Measurements from ENCODE around the gene ARFGAP3.

Gene ARFGAP3

DNA sequence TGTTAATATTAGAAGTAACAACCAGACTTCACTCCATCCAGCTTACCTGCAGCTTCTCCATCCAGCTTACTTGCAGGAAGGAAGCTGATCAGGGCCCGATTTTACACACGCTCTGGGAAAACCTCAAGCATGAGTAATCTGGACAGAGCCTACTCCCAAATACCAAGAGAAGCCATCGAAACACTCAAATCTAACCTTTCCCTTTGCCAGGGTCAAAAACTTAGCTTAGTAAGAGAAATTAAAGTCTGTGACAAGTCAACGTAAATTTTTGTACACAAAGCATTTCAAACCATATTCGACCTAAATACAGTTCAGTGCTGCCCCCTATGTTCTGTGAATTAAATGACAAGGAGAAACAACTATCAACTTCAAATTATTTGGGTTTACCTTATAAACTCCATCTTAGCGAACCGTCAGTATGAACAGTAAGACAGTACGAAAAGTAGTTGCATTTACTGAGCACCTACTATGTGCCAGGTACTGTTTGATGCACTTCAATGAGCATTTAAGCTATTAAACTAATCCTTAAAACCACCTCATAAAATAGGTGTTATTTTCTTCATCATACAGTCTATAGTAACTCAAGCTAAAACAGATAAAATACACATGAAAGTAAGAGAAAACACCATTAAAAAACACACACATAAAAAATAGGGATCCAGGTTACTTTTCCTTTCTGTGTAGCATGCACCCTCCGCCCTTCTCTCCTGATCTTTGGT, 36.9 kb downstream of the ARFGAP3 start:
- no peak for DNase-seq

DNA sequence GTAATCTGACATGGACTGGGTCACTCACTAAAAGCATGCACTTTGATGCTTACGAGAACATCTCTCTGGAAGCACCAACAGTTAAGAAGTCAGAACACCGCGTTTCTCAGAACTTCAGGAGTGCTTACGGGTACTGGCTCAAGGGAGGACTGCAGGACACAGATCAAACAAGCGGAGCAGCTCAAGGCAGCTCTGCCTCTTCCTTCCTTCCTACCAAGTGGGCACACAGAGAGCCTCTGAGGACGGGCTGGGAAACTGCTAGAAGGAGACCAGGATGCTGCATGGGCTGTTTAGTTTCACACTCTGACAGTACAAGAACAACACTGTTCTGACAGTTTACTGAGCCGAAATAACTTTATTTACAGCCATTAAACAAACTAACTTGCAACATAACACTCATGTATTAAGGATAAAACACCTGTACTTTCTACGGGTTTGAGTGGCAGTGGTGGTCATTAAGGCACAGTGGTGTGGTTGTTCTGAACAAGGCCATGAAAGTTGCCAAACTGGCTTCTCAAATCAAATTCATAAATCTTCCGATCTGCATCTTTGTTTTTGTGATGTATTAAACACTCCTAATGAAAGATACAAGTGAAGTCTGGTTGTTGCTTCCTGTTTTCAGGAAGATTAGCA, 37.5 kb downstream of the ARFGAP3 start:
- DNase-seq: no peak

DNA sequence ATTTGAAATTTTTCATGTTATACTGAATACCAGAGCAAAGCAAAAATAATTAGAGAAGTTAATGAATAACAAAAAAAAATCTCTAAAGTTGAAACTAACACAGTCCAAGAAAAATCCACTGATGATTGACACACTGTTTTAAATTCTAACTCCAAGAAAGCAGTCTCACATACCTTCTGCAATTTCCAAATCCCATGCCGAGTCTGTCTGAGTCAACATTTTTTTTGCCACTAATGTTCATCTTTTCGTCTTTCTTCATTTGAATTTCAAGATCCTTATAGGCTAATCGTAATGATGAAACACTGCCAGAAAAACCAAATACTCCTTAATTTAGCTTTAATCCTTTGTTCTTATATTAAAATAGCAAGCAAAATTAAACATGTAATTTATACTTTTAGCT, 39.5 kb downstream of the ARFGAP3 start:
- no peak for DNase-seq

DNA sequence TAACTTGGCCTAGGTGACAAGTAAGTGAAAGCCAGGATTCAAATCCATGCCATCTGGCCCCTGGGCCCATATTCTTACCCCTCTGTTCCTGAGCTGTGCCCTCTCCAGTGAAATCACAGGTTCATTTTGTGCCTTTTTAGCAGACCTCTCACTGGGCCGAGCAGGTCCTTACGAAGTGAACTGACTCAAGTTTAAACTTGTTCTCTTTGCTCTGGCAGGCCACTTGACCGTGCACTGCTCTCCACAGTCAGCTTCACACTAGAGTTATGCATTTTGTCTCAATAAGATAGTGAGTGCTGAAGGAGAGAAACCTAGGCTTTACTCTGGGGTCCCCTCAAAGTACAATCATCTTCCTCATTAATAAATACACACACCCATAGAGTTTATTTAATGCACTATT, 40.7 kb downstream of the ARFGAP3 start:
- DNase-seq: no peak

DNA sequence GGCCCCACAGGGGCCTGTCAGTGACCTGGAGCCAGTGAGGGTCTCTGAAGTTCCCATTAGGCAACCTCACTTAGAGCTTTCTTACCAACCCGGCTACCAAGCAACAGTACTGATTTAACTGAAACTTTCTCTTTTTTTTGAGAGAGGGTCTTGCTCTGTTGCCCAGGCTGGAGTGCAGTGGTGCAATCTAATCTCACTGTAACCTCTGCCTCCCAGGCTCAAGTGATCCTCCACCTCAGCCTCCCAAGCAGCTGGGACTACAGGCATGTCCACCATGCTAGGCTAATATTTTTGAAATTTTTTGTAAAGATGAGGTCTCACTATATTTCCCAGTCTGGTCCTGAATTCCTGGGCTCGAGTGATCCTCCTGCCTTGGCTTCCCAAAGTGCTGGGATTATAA, 42.5 kb downstream of the ARFGAP3 start:
- no peak for DNase-seq

DNA sequence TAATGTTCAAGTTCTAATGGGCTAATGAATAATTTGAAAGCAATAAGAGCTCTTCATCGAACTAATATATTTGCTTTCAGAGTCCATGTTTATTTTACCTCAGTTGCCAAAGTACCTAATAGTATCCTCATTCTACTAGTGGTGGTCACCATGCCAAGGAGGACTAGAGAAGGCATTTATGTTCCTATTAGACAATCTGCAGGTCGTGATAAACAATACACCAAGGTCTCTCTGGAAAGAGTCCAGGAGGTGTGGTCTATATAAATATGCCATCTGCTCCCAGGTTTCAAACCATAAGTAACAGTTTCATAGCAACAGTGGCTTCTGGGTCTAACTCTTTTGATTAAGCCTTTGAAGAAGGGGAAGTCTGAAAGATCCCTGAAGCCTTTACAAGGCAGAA, 42.9 kb downstream of the ARFGAP3 start:
- no peak for DNase-seq

DNA sequence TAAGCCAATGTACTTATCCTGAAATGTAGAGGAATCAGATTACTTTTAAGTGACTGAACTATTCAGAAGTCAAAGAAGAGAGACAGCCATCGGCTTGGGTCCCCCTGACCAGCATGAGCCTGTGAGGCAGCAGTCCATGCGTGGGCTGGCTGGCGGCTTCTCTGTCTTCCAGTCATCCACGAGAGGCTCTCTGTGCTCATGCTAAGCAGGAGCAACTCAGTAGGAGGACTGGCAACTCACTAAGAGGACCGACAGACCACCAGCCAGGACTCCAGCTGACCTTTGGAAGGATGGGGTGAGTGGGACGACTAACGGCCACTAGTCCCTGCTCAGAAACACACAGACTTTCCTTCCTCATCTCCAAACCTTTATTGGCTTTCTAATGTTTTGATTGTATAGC, 43.6 kb downstream of the ARFGAP3 start:
- no peak for DNase-seq

DNA sequence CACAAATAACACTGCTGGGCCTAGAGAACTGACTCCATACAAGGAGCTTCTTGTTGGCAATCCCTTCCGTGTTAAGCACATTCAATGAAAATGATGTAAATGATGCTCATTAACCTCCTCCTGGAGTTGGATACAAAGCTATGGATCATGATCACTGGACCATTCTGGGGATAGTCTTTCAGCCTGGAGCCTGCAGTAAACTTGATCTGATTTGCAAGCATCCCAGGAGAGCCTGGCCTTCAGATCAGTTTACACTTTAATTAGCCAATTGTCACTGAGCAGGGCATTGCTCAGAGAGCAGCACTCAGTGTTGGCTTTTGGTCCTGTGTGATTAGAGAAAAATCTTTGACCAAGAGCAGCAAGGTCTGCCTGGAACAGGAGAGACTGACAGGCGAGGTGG, 45.6 kb downstream of the ARFGAP3 start:
- DNase-seq: no peak

DNA sequence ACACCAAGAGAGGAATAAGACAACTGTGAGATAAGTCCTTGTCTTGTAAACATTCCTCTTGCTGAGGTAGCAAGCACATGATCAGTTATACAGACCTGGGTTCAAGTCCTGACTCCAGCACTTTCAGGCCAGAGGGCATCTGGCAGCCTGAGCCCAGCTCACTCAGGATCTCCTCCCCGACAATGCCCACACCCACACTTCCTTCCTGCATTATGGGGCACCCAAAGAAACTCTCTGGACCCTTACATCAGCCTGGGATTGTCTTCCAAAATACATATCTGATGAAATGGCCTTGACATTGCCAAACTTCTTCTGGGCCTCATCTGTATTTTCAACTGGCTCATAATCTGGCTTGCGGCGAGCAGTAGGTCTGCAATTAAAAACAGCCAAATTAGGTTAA, 48.6 kb downstream of the ARFGAP3 start:
- DNase-seq: no peak

DNA sequence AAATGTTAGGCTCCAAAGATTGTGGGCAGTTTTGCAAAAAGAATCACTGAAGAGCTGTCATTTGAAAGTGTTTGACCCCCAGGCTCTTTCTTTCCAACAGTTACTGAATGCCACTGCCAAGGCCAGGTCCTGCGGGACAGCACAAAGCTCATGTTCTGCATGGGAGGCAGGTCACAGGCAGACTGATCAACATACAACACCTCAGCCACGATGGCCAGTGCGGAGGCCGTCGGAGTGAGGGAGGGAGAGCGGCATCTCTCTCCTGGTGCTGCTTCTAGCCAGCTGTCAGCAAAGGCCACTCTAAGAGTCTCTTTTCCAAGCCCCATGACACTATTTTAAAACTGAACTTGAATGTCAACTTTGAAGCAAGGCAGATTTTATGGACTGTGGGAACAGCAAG, 49.9 kb downstream of the ARFGAP3 start:
- DNase-seq: no peak

DNA sequence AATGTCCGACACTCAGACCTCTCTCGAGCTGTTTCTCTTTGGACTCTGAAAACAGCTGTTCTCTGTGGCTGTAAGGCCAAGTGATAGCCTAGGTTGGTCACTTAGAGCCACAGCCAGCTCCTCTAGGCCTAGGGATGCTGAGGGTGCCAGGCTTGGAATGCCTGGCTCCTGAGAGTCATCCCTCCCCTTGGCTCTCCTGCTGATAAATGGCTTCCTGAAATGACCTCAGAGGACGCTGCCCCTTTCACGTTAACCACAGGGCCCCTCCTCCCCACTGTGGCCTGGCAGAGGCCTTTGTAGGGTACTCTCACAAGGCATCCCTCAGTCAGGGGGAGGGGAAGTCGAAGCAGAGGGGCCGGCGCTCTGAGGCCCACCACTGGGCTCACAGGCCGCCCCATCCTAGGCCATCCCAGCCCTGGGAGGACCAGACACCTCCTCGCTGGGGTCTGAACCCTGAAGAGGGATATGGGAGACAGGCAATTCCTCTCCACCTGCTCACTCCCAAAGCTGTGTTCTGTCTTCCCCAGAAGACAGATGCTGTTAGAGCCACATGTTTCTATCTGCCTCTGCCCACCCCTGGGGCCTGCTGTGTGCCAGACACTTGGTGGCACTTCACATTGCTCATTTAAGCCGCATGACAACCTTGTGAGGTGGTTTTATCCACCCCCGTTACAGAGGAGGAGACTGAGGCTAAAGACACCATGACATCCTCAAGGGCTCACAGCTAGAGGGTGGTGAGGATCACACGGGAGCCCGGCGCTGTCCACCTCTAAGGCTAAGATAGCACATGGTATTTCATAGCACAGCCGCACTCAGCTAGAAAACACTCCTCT, 50.9 kb downstream of the ARFGAP3 start:
- no peak for DNase-seq

DNA sequence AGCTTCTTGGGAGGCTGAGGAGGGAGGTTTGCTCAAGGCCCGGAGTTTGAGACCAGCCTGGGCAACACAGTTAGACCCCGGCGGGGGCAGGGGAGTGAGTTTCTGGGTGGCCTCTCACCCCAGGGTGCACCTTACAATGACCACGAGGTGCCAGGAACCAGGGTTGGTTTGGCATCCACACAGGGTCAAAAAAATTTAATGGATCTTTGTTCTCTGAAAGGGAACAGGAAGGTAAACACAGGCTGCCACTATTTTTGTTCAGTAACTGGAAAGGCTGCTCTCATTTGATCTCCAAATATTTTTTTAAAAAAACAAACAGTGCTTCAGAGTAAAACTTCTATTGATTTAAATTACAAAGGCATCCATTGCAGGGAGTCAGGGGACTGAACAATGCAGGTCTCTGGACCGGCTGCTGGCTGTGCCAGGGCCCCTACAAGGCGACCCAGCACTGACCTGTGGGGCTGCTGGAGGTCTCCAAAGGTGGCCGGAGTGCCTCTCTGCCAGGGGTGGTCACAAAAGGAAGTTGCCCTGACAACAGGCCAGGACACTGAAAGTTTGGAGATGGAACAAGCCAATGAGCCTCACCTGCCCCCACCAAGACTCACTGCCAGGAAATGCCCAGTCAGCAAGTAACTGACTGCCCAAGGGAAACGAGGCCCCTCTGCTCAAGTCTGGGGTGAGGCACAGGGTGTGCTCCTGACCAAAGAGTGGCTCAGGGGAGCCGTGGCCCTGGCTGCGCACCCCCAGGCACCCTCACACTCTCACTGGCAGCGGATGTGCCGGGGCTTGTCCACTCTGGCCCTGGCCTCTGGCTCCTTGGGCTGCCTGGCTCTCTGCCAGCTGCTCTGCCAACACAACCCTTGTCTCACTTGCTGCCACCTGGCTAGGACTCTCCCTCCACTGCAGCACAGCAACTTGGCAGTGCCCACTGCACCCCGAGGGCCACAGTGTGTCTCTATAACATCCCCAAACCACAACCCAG, 51.8 kb downstream of the ARFGAP3 start:
- DNase-seq: peak in 32 of 51 donors; percentile 11 to 76 (median 46)

DNA sequence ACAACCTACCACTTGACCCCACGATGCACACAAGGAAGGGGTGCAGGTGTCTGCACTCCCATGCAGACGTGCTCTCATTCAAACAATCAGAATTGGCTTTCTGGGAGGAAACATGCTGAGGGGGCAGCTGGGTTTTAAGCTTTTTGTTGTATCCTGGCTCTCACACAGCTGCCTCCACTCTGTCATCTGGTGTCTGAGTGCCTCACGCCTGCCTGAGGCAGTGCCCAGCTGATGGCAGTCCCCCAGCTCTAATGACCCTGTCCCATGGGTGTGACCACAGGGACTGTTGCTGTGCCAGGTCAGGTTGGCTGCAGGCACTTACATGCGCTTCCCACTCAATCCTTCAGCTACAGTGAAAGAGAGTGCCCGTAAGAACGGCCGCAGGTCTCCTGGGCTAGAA, 53.7 kb downstream of the ARFGAP3 start:
- DNase-seq: peak in 1 of 51 donors; percentile 31

DNA sequence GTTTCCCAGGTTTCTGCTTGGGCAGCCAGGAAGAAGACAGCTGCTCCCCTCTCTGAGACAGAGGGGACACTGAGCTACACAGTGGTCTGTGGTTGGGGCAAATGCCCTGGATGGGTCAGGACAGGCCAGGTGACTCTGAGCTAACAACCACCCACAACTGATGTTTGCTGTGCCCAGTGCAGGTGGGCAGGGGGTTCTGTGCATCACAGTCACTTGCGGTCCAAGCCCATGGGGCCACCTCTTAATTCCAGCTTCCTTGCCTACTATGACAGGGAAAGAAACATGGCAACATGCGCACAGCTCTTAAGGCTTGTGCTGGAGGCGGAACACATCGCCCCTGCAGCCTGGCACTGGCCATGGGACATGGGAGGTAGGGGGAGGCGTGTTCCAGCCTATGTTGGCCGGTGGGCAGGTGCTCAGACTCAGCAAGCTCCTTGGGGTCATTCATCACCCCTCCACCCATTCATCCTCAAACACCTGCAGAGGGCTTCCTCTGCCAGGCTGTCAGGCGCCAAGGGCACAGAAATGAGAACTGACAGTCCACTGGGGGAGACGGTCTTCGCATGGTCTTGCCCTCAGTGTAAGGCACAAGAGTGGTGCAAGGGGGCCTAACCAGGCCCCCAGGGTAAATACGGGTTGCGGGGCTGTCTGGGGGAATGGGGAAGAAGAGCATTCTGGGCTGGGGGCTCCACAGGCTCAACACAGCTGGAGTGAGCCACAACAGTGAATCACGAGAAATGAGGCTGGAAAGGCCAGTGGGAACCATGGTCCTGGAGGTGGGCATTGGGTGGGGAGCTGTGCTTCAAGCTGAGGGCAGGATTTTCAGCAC, 55.6 kb downstream of the ARFGAP3 start:
- no peak for DNase-seq

DNA sequence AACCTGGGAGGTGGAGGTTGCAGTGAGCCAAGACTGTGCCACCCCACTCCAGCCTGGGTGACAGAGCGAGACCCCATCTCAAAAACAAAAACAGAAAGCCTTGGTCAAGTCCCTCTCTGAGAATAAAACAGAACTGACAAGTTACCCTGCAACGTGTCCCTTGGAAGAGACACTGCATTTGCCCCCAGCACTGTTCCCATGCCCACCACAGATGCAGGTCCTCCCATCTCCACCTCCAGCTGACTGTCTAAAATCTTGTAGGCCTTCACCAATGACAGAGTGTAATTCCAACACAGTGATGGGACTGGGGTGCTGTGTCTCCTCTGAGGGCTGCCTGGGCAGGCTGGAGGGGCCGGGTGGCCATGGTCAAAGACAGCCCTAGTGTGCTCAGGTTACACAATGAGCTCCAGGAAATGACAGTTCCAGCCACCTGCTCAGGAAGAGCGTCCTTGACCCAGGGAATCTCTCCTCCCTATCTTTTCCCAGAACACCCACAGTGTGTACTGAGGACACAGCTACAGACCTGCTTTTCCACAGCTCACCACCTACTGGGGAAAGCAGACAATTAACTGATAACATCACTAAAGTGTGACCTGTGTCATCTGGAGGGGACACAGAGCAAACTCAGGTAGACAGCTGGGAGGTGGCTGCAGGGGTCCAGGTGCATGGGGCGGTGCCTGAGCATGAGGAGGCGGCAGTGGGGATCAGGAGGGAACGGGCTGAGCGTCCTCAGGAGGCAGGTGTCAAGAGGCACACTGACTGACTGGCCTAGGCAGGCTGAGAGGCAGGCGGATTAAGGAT, 56.4 kb downstream of the ARFGAP3 start:
- no peak for DNase-seq

DNA sequence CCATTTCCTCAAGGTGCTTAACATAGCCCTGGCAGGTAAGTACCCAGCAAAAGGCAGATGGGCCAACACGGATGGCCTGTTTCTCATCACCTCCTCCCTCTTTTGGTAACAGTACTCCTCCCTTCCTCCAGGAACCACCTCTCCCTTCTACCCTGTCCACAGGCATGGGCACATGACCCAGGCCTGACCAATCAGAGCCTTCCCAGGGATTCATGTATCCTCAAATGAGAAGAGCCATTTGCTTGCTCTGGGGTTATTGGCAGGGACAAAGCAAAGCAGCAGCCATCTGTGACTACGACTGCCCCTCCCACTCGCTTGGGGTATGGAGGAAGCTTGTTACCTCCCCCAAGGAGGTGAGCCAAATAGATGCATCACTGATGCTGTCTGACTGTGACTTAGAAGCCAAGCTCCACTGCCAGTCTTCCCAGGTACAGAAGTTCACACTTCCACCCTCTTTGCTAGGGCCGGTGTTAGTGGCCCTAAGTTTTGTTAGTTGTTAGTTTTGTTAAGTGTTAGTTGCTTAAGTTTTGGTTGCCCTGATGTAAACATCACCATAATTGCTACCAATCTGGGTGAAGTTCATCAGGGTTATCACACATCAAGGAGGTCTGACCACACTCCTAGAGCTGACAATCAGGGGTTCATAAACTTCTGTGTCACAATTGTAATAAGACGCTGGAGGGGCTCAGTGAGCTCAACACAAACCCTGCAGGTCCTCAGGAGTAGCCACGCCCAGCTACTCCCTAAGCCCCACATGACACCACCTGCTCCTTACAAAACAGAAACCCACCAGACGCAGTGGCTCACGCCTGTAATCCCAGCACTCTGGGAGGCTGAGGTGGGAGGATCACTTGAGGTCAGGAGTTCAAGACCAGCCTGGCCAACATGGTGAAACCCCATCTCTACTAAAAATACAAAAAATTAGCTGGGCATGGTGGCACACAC, 57.3 kb downstream of the ARFGAP3 start:
- DNase-seq: no peak

DNA sequence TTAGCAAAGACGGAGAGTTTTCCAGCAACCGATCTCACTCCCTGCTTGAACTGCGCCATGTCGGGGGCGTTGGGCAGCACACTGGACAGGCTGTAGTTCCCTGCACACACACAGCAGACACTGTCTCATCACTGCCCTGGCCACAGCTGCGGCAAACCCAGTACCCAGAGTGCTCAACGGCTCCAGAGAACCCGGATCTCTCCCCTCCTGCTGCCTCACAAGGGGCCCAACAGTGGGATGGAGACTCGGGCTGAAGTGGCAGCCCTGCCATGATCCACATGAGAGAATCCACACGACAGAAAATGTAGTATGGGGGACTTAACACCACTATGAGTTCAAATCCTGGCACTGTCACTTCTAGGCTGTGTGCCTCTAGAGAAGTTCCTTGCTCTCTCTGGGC, 58.0 kb downstream of the ARFGAP3 start:
- no peak for DNase-seq

DNA sequence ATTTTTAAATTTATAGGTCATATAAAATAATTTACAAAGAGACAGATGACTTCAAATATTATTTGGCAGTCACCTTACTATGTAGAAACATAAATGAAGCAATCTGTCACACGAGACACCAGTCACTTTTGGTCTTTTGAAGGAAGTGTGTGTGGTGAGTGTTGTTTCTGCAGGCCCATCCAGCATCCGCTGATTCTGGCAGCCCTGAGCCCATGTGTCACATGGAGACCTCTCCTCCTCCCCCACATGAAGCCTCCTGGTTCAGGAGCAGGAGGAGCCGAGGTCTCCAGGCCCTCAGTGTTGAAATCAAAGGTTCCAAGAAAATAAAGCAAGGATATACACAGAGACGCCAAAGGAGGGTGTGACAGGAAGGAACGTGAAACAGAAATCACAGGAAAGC, 60.1 kb downstream of the ARFGAP3 start:
- DNase-seq: no peak

Data from hypothalamus (tissue), 51 donors.